HepG2 (cell line): ENCODE results near the gene DNM1. TPM values are rescaled to one million over a fixed set of nuclear protein-coding genes. Genes with fewer than 3 reads are reported as not detected.
A peak's percentile ranks its signal among the peaks of the same experiment; 100 is the strongest.

Experiments used
- AFF4 ChIP-seq: sonication (generic); formaldehyde crosslinking; IDR thresholded peaks from 2 replicates; pipeline ENCODE4 v1.4.0; 2020; ENCODE audit warnings: missing genetic modification reagents
- CEBPZ ChIP-seq: IDR thresholded peaks from 2 replicates; pipeline ENCODE4 v1.6.1; 2012; ENCODE audit warnings: low read length, improper control_type of control experiment
- FOSL1 ChIP-seq: sonication (generic); formaldehyde crosslinking; IDR thresholded peaks from 2 replicates; pipeline ENCODE4 v1.9.0; 2021; ENCODE audit warnings: missing genetic modification reagents, borderline replicate concordance
- GRHL1 ChIP-seq: sonication (generic); formaldehyde crosslinking; conservative IDR thresholded peaks from 2 replicates; pipeline ENCODE4 v1.8.0; 2022; ENCODE audit warnings: missing genetic modification reagents
- MTA1 ChIP-seq: sonication (generic); formaldehyde crosslinking; IDR thresholded peaks from 2 replicates; pipeline ENCODE4 v1.4.0; 2020; ENCODE audit warnings: missing genetic modification reagents, mild to moderate bottlenecking, borderline replicate concordance
- TBX3 ChIP-seq: fragments of 450-650 bp; IDR thresholded peaks from 2 replicates; pipeline ENCODE4 v1.6.1; 2017; ENCODE audit warnings: antibody characterized with exemption, mild to moderate bottlenecking, inconsistent platforms, borderline replicate concordance
- ZBTB2 ChIP-seq: sonication (generic); formaldehyde crosslinking; IDR thresholded peaks from 2 replicates; pipeline ENCODE4 v1.8.0; 2022; ENCODE audit warnings: low read depth, missing genetic modification reagents
- ZBTB3 ChIP-seq: sonication (generic); formaldehyde crosslinking; IDR thresholded peaks from 2 replicates; pipeline ENCODE4 v1.4.0; 2020; ENCODE audit warnings: low read depth, mild to moderate bottlenecking, moderate library complexity, missing genetic modification reagents, borderline replicate concordance
- ZFP91 ChIP-seq: sonication (generic); formaldehyde crosslinking; IDR thresholded peaks from 2 replicates; pipeline ENCODE4 v1.9.0; 2022; ENCODE audit warnings: missing genetic modification reagents, mild to moderate bottlenecking, borderline replicate concordance
- ZNF253 ChIP-seq: sonication (generic); formaldehyde crosslinking; IDR thresholded peaks from 2 replicates; pipeline ENCODE4 v1.8.0; 2022; ENCODE audit warnings: mild to moderate bottlenecking, missing genetic modification reagents, borderline replicate concordance
- ZNF362 ChIP-seq: sonication (generic); formaldehyde crosslinking; IDR thresholded peaks from 2 replicates; pipeline ENCODE4 v1.4.0; 2020; ENCODE audit warnings: missing genetic modification reagents, mild to moderate bottlenecking, borderline replicate concordance
- polyA plus RNA-seq, 8 experiments: library from polyadenylated mRNA; depleted of rRNA in 3 of 8; stranded (reverse) in 7 of 8; unstranded in 1 of 8; fragments of >200 nt; fragmentation: Illumina TruSeq in 4 of 8; extraction: Trizol in 4 of 8; gene quantifications; 2 replicates each; pipeline versions ENCODE4 v1.2.1 to v1.2.3, GENCODE V29; 2011 to 2016; ENCODE audit warnings: low read depth in 4 of 8, missing spikeins in 1 of 8, mixed read lengths in 1 of 8; ENCODE audit not compliant: insufficient read depth in 1 of 8
- total RNA-seq, 5 experiments: library from RNA; depleted of rRNA; stranded (reverse); fragments of >200 nt; fragmentation: Illumina TruSeq; extraction: Trizol; gene quantifications; 2 replicates each; pipeline ENCODE4 v1.2.3, GENCODE V29; 2016; ENCODE audit warnings: low read depth in 1 of 5

Gene DNM1
- total and polyA plus RNA-seq, 2 of the 13 experiments (the other 11 are each of a cell fraction or from before 2014, with no cell fraction given) = 0.13 to 0.58 TPM

GRCh38 chr9:128203707-128204551, 750 bp downstream of the DNM1 start (continued):
- no peak for TF ChIP-seq ZNF362
- TF ChIP-seq ZBTB2 (CRISPR knock-in tag) = no peak
- no peak for TF ChIP-seq CEBPZ
- TF ChIP-seq ZNF253 (CRISPR knock-in tag) = no peak
- no peak for TF ChIP-seq ZBTB3 (CRISPR knock-in tag)
- TF ChIP-seq ZFP91 (CRISPR knock-in tag) = peak; percentile 34; the same call in 1 of the 2 replicates
- no peak for TF ChIP-seq GRHL1 (CRISPR knock-in tag)
- TF ChIP-seq FOSL1 = no peak
- no peak for TF ChIP-seq AFF4
- 0 out of 2 replicates have a peak, but pooled peaks have one; percentile 20 for TF ChIP-seq MTA1
- no peak for TF ChIP-seq TBX3
